ENCODE data around the gene LHFPL2.
"Not testable (repeated sequence)": the region's sequence is repeated elsewhere in the genome, so short reads cannot be mapped to it uniquely, and the experiment has no call there.

The LHFPL2 gene

GRCh38 chr5:78621291-78621738 is 27.3 kb downstream of the LHFPL2 start:
- DNase-seq, result no peak

GRCh38 chr5:78620119-78620518 is 28.5 kb downstream of the LHFPL2 start:
- DNase-seq, result not testable (repeated sequence)

- no peak for DNase-seq
Observed at GRCh38 chr5:78618303-78618702, 30.3 kb downstream of the LHFPL2 start.

- no peak for DNase-seq
Observed at GRCh38 chr5:78615697-78616096, 32.9 kb downstream of the LHFPL2 start.

GRCh38 chr5:78614816-78615215 is 33.8 kb downstream of the LHFPL2 start:
- no peak for DNase-seq

GRCh38 chr5:78613756-78614155 is 34.8 kb downstream of the LHFPL2 start:
- DNase-seq, result no peak

GRCh38 chr5:78613151-78613533 is 35.4 kb downstream of the LHFPL2 start:
- DNase-seq, result no peak

GRCh38 chr5:78612227-78613150 is 36.1 kb downstream of the LHFPL2 start:
- peak in 12 of 58 donors; percentile 2 to 54 (median 28) for DNase-seq

GRCh38 chr5:78611126-78611605 is 37.4 kb downstream of the LHFPL2 start:
- no peak for DNase-seq

GRCh38 chr5:78610636-78611035 is 37.9 kb downstream of the LHFPL2 start:
- DNase-seq, result no peak

GRCh38 chr5:78610163-78610583 is 38.4 kb downstream of the LHFPL2 start:
- no peak for DNase-seq

GRCh38 chr5:78607864-78608263 is 40.7 kb downstream of the LHFPL2 start:
- DNase-seq, result no peak

- DNase-seq, result no peak
Observed at GRCh38 chr5:78606241-78606640, 42.3 kb downstream of the LHFPL2 start.

GRCh38 chr5:78605611-78606010 is 43.0 kb downstream of the LHFPL2 start:
- DNase-seq, result no peak

GRCh38 chr5:78604689-78605285 is 43.8 kb downstream of the LHFPL2 start:
- no peak for DNase-seq

GRCh38 chr5:78603636-78604175 is 44.9 kb downstream of the LHFPL2 start:
- no peak for DNase-seq

GRCh38 chr5:78602400-78602799 is 46.2 kb downstream of the LHFPL2 start:
- no peak for DNase-seq

GRCh38 chr5:78601559-78602314 is 46.8 kb downstream of the LHFPL2 start:
- DNase-seq, result no peak

GRCh38 chr5:78600687-78601414 is 47.7 kb downstream of the LHFPL2 start:
- DNase-seq, result no peak

GRCh38 chr5:78598973-78599372 is 49.6 kb downstream of the LHFPL2 start:
- DNase-seq, result no peak

- no peak for DNase-seq
Observed at GRCh38 chr5:78597974-78598371, 50.6 kb downstream of the LHFPL2 start.

Measured in anterior cingulate cortex (tissue), 58 donors.